Neural progenitor cell (in vitro differentiated cells): ENCODE measurements around the gene USH1G.

Experiments
- CTCF ChIP-seq: fragments of 200-600 bp; sonication (generic); IDR thresholded peaks from 2 replicates; pipeline ENCODE4 v1.5.1; 2017; ENCODE audit warnings: antibody characterized with exemption, mild to moderate bottlenecking
- EZH2 ChIP-seq: fragments of 200-600 bp; sonication (generic); IDR thresholded peaks from 2 replicates; pipeline ENCODE4 v1.6.1; 2017; ENCODE audit warnings: antibody characterized with exemption, mild to moderate bottlenecking, moderate library complexity
- EZH2phosphoT487 ChIP-seq: fragments of 200-600 bp; sonication (generic); IDR thresholded peaks from 2 replicates; pipeline ENCODE4 v1.6.1; 2017; ENCODE audit warnings: antibody characterized with exemption

GRCh38 chr17:74954665-74955421 is 31.8 kb upstream of the USH1G start:
- no peak for TF ChIP-seq CTCF
- TF ChIP-seq EZH2, result no peak
- TF ChIP-seq EZH2phosphoT487, result no peak
